HG03095 (cell line): Measurements from ENCODE around the gene LRP2BP.

Source experiments
- ATAC-seq: cut with Tn5 transposase; IDR thresholded peaks from one replicate; pipeline ENCODE4 v1.9.1; 2021; ENCODE audit warnings: moderate library complexity; ENCODE audit not compliant: unreplicated experiment

LRP2BP gene

GRCh38 chr4:185395956-185396723 is 416 bp upstream of the LRP2BP start:
- peak; percentile 78 for ATAC-seq

- no peak for ATAC-seq
Measured at GRCh38 chr4:185394568-185395237, 1.0 kb downstream of the LRP2BP start.

GRCh38 chr4:185392156-185392555 is 3.6 kb downstream of the LRP2BP start:
- no peak for ATAC-seq

GRCh38 chr4:185390941-185391340 is 4.8 kb downstream of the LRP2BP start:
- no peak for ATAC-seq

- no peak for ATAC-seq
Measured at GRCh38 chr4:185387957-185388356, 7.8 kb downstream of the LRP2BP start.

- ATAC-seq, result no peak
Measured at GRCh38 chr4:185384930-185385331, 10.8 kb downstream of the LRP2BP start.

- no peak for ATAC-seq
Measured at GRCh38 chr4:185384061-185384460, 11.7 kb downstream of the LRP2BP start.

- ATAC-seq, result no peak
Measured at GRCh38 chr4:185383451-185383850, 12.3 kb downstream of the LRP2BP start.

- ATAC-seq, result no peak
Measured at GRCh38 chr4:185382754-185383153, 13.0 kb downstream of the LRP2BP start.

- ATAC-seq, result no peak
Measured at GRCh38 chr4:185381288-185382196, 14.2 kb downstream of the LRP2BP start.

- ATAC-seq, result no peak
Measured at GRCh38 chr4:185380320-185380719, 15.4 kb downstream of the LRP2BP start.

GRCh38 chr4:185379326-185380295 is 16.1 kb downstream of the LRP2BP start:
- no peak for ATAC-seq

- no peak for ATAC-seq
Measured at GRCh38 chr4:185378264-185378663, 17.5 kb downstream of the LRP2BP start.

- ATAC-seq, result no peak
Measured at GRCh38 chr4:185374573-185374972, 21.2 kb downstream of the LRP2BP start.

- no peak for ATAC-seq
Measured at GRCh38 chr4:185374027-185374426, 21.7 kb downstream of the LRP2BP start.

- ATAC-seq, result no peak
Measured at GRCh38 chr4:185371702-185372101, 24.0 kb downstream of the LRP2BP start.

- no peak for ATAC-seq
Measured at GRCh38 chr4:185370268-185370949, 25.3 kb downstream of the LRP2BP start.

GRCh38 chr4:185369731-185370130 is 26.0 kb downstream of the LRP2BP start:
- no peak for ATAC-seq

- ATAC-seq, result no peak
Measured at GRCh38 chr4:185364886-185365285, 30.8 kb downstream of the LRP2BP start.

- no peak for ATAC-seq
Measured at GRCh38 chr4:185363251-185363650, 32.5 kb downstream of the LRP2BP start.
